ENCODE measurements around the gene ADGRG3.

Gene ADGRG3

DNA sequence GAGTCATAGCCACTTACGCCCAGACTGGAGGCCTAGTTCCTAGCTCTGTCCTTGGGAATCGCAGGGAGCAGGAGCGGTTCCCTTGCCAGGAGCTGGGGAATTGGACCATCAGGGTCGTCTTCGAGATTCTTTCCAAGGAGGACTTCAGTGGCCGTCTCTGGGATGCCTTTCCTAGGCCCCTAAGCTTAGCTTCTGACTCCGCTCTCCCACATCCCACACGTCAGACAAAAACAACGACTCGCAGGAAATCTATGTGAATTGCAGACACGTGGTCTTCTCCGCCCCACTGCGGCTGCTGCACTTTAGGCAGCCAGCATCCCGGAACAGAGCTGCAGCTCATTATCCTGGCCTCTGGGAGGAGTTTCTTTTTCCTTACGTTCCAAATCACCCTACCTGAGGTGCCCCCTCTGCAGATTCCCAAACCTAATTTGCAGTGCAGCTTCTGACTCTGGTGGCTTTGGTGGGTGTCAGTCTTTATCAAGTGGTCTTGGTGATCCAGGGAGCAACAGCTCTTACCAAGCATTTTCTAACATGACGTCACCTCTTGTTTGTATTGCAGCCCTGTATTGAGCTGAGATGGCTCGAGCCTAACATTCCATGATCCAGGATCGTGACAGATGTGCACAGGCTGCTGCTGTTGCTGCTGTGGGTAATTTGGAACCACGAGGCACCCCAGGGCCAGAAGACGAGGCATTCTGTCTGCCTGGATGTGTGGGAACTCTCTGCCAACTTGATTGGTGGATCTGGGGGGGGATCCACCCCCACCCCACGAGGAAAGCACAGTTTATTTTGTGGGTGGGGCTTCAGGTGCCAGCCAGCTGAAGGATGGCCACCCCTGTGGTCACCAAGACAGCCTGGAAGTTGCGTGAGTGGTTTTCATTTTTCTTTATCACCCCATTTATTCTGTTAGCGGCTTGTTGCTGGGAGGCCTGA is 68.6 kb downstream of the ADGRG3 start:
- peak; percentile 41 for DNase-seq (ENCODE audit: low spot score)

DNA sequence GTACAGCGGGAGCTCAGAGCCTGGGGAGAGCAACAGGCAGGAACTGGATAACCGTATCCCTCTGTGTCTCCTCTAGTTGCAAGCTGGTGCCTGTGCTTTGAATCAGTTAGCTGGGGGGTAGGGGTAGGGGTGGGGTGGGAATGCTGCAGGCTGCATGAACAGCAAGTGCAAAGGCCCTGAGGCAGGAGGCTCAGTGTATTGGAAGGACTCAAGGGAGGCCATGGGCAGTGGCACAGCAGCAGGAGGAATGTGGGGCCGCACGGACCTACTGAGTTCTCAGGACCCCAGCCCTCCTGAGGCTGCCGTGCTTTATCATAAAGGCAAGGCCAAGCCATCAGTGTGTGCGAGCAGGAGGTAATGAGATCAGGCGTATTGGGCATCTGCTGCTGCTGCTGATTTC is 70.7 kb downstream of the ADGRG3 start:
- no peak for DNase-seq (ENCODE audit: low spot score)
